H1 (cell line): Measurements from ENCODE around the gene PLA2G4A.

ENCODE experiments used
- CBX5 ChIP-seq: fragments of 300-800, 300-1000 bp; sonication (generic); IDR thresholded peaks from 2 replicates; pipeline ENCODE4 v1.7.1; 2016; ENCODE audit warnings: antibody characterized with exemption, low read length, low read depth
- POLR2A ChIP-seq, 2 experiments: IDR thresholded peaks; 1 replicate in 1 of 2; 2 replicates in 1 of 2; pipeline ENCODE4 v1.6.1; 2011; ENCODE audit warnings: low read depth in 2 of 2, low read length in 2 of 2, mild to moderate bottlenecking in 2 of 2; ENCODE audit errors: control extremely low read depth in 1 of 2
- RFX5 ChIP-seq: IDR thresholded peaks from 2 replicates; pipeline ENCODE4 v1.6.1; 2011; ENCODE audit warnings: low read depth, low read length, improper control_type of control experiment, borderline replicate concordance
- TF ChIP-seq, protein P1 (sequence below), 3 experiments: IDR thresholded peaks; 1 replicate in 2 of 3; 2 replicates in 1 of 3; pipeline versions ENCODE4 v1.5.1 to v1.6.1; 2011; ENCODE audit warnings: low read length in 3 of 3, mild to moderate bottlenecking in 3 of 3, inconsistent platforms in 2 of 3, low read depth in 1 of 3, moderate library complexity in 1 of 3; ENCODE audit not compliant: insufficient read depth in 1 of 3; ENCODE audit errors: control extremely low read depth in 1 of 3

DNA sequence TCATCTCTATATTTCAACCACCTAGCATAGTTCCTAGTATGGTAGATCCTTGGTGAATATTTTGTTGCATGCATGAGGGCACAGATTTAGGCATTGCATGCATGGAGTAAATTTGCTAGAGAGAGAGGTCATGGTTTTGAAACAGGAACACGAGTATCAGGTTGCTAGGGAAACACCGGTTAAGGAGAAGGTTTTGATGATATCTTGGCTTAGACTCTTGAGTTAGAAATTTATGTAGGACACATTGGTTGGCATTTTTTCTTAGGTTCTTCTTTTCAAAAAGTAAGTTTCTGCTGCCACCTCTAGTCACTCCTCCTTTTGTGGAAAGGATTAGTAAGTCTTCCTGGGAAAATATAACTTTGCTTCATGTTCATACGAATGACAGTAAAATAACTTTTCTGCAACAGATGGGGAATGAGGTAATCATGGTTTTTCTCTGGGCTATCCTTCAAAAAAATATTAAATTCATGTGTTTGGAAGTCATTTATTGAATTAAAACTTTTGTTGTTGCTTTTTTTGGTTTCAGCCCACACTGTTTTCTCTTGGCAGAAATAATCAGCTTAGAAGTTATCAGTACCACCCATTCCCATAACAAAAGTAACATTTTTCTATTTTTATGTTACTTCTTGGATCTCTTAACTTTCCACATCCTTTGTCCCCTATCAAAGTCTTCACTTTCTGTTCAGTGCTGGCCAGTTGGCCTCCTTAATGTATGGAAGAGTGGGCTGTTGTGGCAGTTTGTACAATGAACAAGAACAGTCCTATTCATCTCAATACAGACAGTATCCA, 97.3 kb downstream of the PLA2G4A start:
- TF ChIP-seq RFX5 (no peak), CBX5 (no peak), POLR2A (IDR thresholded peaks at IDR 0.05; ENCODE audit: control extremely low read depth in 1 of 2, low read depth in 2 of 2, low read length in 2 of 2) (no peak)
- TF ChIP-seq, protein P1, sequence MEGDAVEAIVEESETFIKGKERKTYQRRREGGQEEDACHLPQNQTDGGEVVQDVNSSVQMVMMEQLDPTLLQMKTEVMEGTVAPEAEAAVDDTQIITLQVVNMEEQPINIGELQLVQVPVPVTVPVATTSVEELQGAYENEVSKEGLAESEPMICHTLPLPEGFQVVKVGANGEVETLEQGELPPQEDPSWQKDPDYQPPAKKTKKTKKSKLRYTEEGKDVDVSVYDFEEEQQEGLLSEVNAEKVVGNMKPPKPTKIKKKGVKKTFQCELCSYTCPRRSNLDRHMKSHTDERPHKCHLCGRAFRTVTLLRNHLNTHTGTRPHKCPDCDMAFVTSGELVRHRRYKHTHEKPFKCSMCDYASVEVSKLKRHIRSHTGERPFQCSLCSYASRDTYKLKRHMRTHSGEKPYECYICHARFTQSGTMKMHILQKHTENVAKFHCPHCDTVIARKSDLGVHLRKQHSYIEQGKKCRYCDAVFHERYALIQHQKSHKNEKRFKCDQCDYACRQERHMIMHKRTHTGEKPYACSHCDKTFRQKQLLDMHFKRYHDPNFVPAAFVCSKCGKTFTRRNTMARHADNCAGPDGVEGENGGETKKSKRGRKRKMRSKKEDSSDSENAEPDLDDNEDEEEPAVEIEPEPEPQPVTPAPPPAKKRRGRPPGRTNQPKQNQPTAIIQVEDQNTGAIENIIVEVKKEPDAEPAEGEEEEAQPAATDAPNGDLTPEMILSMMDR (IDR thresholded peaks at IDR 0.05; ENCODE audit: control extremely low read depth in 1 of 3, insufficient read depth in 1 of 3, low read depth in 1 of 3, low read length in 3 of 3): no peak
